WTC11 (cell line): ENCODE results near the gene MT1M. TPM values are rescaled to one million over a fixed set of nuclear protein-coding genes. Genes with fewer than 3 reads are reported as not detected.
"Not testable (repeated sequence)": the region's sequence is repeated elsewhere in the genome, so short reads cannot be mapped to it uniquely, and the experiment has no call there.

Experiments
- ATAC-seq: fragments of 200-7000 bp; cut with Tn5 transposase; 2 replicates; pipeline ENCODE4 v1.10.0; 2021; ENCODE audit warnings: mild to moderate bottlenecking, moderate library complexity
- Bru-seq: library from RNA; stranded (reverse); fragments of 400-500 nt; gene quantifications from one replicate; lab custom pipeline; 2021; lab: Mats Ljungman, UMichigan
- CTCF ChIA-PET: fragments of 300-600 bp; sonication (Branson Sonifier 250); formaldehyde crosslinking; loops from one replicate; lab custom pipeline; 2021; ENCODE audit warnings: antibody characterized with exemption; lab: Charles Lee
- POLR2A ChIA-PET: fragments of 350-600 bp; sonication (Branson Sonifier 250); formaldehyde crosslinking; loops from one replicate; lab custom pipeline; 2021; ENCODE audit warnings: antibody characterized with exemption; lab: Charles Lee
- DNase-seq: peaks from one replicate; pipeline ENCODE4 v3.0.0; 2021; ENCODE audit warnings: low spot score
- H3K27ac Mint-ChIP-seq: 2 replicates; pipeline ENCODE4 v1.8.0; 2021; ENCODE audit warnings: mixed read lengths
- H3K27me3 Mint-ChIP-seq: 2 replicates; pipeline ENCODE4 v1.8.0; 2021; ENCODE audit warnings: low read depth, mild to moderate bottlenecking, moderate library complexity, mixed read lengths
- H3K36me3 Mint-ChIP-seq: 2 replicates; pipeline ENCODE4 v1.8.0; 2021; ENCODE audit warnings: mixed read lengths
- H3K4me1 Mint-ChIP-seq: 2 replicates; pipeline ENCODE4 v1.8.0; 2022; ENCODE audit warnings: mixed read lengths
- H3K4me3 Mint-ChIP-seq: 2 replicates; pipeline ENCODE4 v1.8.0; 2021; ENCODE audit warnings: mild to moderate bottlenecking, moderate library complexity, mixed read lengths
- H3K9me3 Mint-ChIP-seq: 2 replicates; pipeline ENCODE4 v1.8.0; 2021; ENCODE audit warnings: mixed read lengths
- ATF6 ChIP-seq: sonication (generic); formaldehyde crosslinking; IDR thresholded peaks from 2 replicates; pipeline ENCODE4 v1.8.1; 2023; ENCODE audit warnings: mild to moderate bottlenecking, missing genetic modification reagents
- FOXP1 ChIP-seq: sonication (generic); formaldehyde crosslinking; IDR thresholded peaks from 2 replicates; pipeline ENCODE4 v1.8.0; 2022; ENCODE audit warnings: missing genetic modification reagents, mild to moderate bottlenecking, moderate library complexity, borderline replicate concordance
- MLX ChIP-seq: sonication (generic); formaldehyde crosslinking; IDR thresholded peaks from 2 replicates; pipeline ENCODE4 v1.8.1; 2023; ENCODE audit warnings: mild to moderate bottlenecking, missing genetic modification reagents, moderate library complexity
- NR1H2 ChIP-seq: sonication (generic); formaldehyde crosslinking; IDR thresholded peaks from 2 replicates; pipeline ENCODE4 v1.9.0; 2021; ENCODE audit warnings: mild to moderate bottlenecking, moderate library complexity, missing genetic modification reagents
- OVOL2 ChIP-seq: fragments of 250-450 bp; sonication (Bioruptor Pico); IDR thresholded peaks from 2 replicates; pipeline ENCODE4 v1.9.0; 2021; ENCODE audit warnings: mild to moderate bottlenecking, borderline replicate concordance
- ZMAT4 ChIP-seq: fragments of 250-450 bp; sonication (Bioruptor Pico); IDR thresholded peaks from 2 replicates; pipeline ENCODE4 v1.9.0; 2021; ENCODE audit warnings: mild to moderate bottlenecking
- ZNF121 ChIP-seq: sonication (generic); formaldehyde crosslinking; IDR thresholded peaks from 2 replicates; pipeline ENCODE4 v1.8.0; 2023; ENCODE audit warnings: missing genetic modification reagents
- ZNF138 ChIP-seq: sonication (generic); formaldehyde crosslinking; conservative IDR thresholded peaks from 2 replicates; pipeline ENCODE4 v1.8.1; 2022; ENCODE audit warnings: mild to moderate bottlenecking, moderate library complexity, missing genetic modification reagents
- ZNF396 ChIP-seq: fragments of 250-450 bp; sonication (Bioruptor Pico); IDR thresholded peaks from 2 replicates; pipeline ENCODE4 v1.8.0; 2021; ENCODE audit warnings: mild to moderate bottlenecking, moderate library complexity, borderline replicate concordance
- ZNF416 ChIP-seq: fragments of 250-450 bp; sonication (Bioruptor Pico); IDR thresholded peaks from 2 replicates; pipeline ENCODE4 v1.9.0; 2021; ENCODE audit warnings: mild to moderate bottlenecking, inconsistent platforms
- long read RNA-seq, 3 experiments: library from RNA in 1 of 3; library from capped mRNA in 1 of 3; library from polyadenylated mRNA in 1 of 3; unstranded in 2 of 3; stranded (forward) in 1 of 3; transcript quantifications; one replicate each; pipeline ENCODE4 v2.0.0, GENCODE V29; 2021
- total RNA-seq: library from RNA; stranded (reverse); gene quantifications from 3 replicates; pipeline ENCODE4 v1.2.3, GENCODE V29; 2021
- TF ChIP-seq, protein P1 (sequence below): sonication (generic); formaldehyde crosslinking; IDR thresholded peaks from 2 replicates; pipeline ENCODE4 v1.8.0; 2022; ENCODE audit warnings: mild to moderate bottlenecking, missing genetic modification reagents
- TF ChIP-seq, protein P2 (sequence below): sonication (generic); formaldehyde crosslinking; IDR thresholded peaks from 2 replicates; pipeline ENCODE4 v1.8.1; 2022; ENCODE audit warnings: mild to moderate bottlenecking, moderate library complexity, missing genetic modification reagents
- TF ChIP-seq, protein P3 (sequence below): fragments of 250-450 bp; sonication (Bioruptor Pico); IDR thresholded peaks from 2 replicates; pipeline ENCODE4 v1.9.0; 2021; ENCODE audit warnings: moderate library complexity, mild to moderate bottlenecking, inconsistent platforms, borderline replicate concordance
- TF ChIP-seq, protein P4 (sequence below): sonication (generic); formaldehyde crosslinking; conservative IDR thresholded peaks from 2 replicates; pipeline ENCODE4 v1.8.1; 2023; ENCODE audit warnings: mild to moderate bottlenecking, low read depth, missing genetic modification reagents, moderate library complexity

Gene MT1M
- total RNA-seq (4.5 to 4.8 TPM (median 4.7 TPM) in 3 replicates), Bru-seq, nascent RNA (percentile 20 among the genes with signal in this experiment)
- long read RNA-seq, experiment 1, partial matches to known transcripts = 0 of 3 reads
- long read RNA-seq, experiment 1, other reads (novel, unspliced or antisense) = 0 of 3 reads
- long read RNA-seq, experiment 2, transcript MT1M-201 (3 exons, 829 nt) = major isoform, 10 of 11 reads
- long read RNA-seq, experiment 2, partial matches to known transcripts = 0 of 11 reads
- long read RNA-seq, experiment 2, other reads (novel, unspliced or antisense) = 1 of 11 reads
- long read RNA-seq, experiment 3 = 0 reads

GRCh38 chr16:56632156-56632847 is at the start of gene MT1M:
Gene MT1M (plus strand): TSS chr16:56632659. CDS start chr16:56632732, 73 bp downstream.
- Mint-ChIP-seq H3K4me3 (peak within 1 kb of the TSS; percentile 72), H3K9me3 (no peaks in the 10 kb centered on the region)
- peak; percentile 61 for ATAC-seq
- TF ChIP-seq MLX (no peak), ATF6 (no peak), ZNF138 (CRISPR knock-in tag) (no peak), FOXP1 (CRISPR knock-in tag) (no peak), ZNF396 (CRISPR knock-in tag) (no peak), ZNF416 (CRISPR knock-in tag) (peak; percentile 86; the same call in 1 of the 2 replicates), ZMAT4 (CRISPR knock-in tag) (no peak), NR1H2 (CRISPR knock-in tag) (no peak)
- TF ChIP-seq, protein P1, sequence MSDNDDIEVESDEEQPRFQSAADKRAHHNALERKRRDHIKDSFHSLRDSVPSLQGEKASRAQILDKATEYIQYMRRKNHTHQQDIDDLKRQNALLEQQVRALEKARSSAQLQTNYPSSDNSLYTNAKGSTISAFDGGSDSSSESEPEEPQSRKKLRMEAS (CRISPR knock-in tag) = 0 out of 2 replicates have a peak, but pooled peaks have one; percentile 23
- TF ChIP-seq, protein P2, sequence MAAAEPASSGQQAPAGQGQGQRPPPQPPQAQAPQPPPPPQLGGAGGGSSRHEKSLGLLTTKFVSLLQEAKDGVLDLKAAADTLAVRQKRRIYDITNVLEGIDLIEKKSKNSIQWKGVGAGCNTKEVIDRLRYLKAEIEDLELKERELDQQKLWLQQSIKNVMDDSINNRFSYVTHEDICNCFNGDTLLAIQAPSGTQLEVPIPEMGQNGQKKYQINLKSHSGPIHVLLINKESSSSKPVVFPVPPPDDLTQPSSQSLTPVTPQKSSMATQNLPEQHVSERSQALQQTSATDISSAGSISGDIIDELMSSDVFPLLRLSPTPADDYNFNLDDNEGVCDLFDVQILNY (CRISPR knock-in tag) = no peak
- TF ChIP-seq, all 79 proteins: peak for 2
- H3K27me3 Mint-ChIP-seq = peaks cover 100% of the 10 kb centered on the region
- ChIA-PET CTCF (interaction anchor here (1.0 kb wide), 1 partner anchor 15 kb away, joined by 3 read pairs; no protein-coding TSS in a partner anchor), POLR2A (interaction anchor here (0.5 to 0.6 kb wide), 2 partner anchors 16 to 24 kb away, joined by 3 to 4 read pairs; partner anchors contain the start of gene MT2A)
- no peak within 1 kb of the TSS for H3K27ac Mint-ChIP-seq
- peaks cover 26% of the 10 kb centered on the region for H3K4me1 Mint-ChIP-seq
- peaks cover 6% of the 10 kb centered on the region; the same call in 1 of the 2 replicates for H3K36me3 Mint-ChIP-seq
- peak; percentile 63 for DNase-seq

DNA sequence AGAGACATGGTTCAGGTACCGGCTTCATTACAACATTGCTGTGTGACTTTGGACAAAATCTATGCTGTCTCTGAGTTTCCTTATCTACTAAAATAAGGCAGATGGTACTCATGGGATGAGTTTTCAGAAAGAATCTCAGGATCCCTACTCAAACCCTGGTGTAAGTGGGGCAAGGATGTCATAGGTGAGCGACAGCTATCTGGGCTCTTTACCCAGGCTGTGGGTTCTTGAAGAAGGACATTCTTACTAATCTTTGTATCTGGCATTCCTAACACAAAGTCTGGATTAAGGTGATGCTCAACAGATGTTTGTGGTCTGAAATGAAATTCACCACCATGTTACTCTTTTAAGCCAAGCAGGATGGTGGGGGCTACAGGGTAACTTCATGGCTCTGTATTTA is 49.5 kb upstream of the MT1M start:
- DNase-seq, H3K4me1 Mint-ChIP-seq, H3K36me3 Mint-ChIP-seq, H3K27ac Mint-ChIP-seq, H3K4me3 Mint-ChIP-seq, H3K9me3 Mint-ChIP-seq, POLR2A ChIA-PET, ATAC-seq: not testable (repeated sequence)
- CTCF ChIA-PET = interaction anchor here (1.3 to 2.8 kb wide), 3 partner anchors 18 to 119 kb away, joined by 3 to 13 read pairs (median 11); no protein-coding TSS in a partner anchor
- H3K27me3 Mint-ChIP-seq = peaks cover 24% of the 10 kb centered on the region

GRCh38 chr16:56583351-56584168 is 48.9 kb upstream of the MT1M start:
- peaks cover 31% of the 10 kb centered on the region for H3K27me3 Mint-ChIP-seq
- ChIA-PET CTCF (interaction anchor here (1.3 to 2.8 kb wide), 3 partner anchors 17 to 118 kb away, joined by 3 to 13 read pairs (median 11); no protein-coding TSS in a partner anchor), POLR2A (no interaction called here)
- no peak overlapping the region for H3K27ac Mint-ChIP-seq
- H3K4me3 Mint-ChIP-seq = no peak overlapping the region
- H3K9me3 Mint-ChIP-seq = no peaks in the 10 kb centered on the region
- H3K4me1 Mint-ChIP-seq = peaks cover 7% of the 10 kb centered on the region; the same call in 1 of the 2 replicates
- ATAC-seq (no peak), DNase-seq (no peak)
- no peaks in the 10 kb centered on the region for H3K36me3 Mint-ChIP-seq
- TF ChIP-seq, protein P3, sequence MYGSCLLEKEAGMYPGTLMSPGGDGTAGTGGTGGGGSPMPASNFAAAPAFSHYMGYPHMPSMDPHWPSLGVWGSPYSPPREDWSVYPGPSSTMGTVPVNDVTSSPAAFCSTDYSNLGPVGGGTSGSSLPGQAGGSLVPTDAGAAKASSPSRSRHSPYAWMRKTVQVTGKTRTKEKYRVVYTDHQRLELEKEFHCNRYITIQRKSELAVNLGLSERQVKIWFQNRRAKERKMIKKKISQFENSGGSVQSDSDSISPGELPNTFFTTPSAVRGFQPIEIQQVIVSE (CRISPR knock-in tag) = no peak
- no peak for TF ChIP-seq ZNF121 (CRISPR knock-in tag)
- TF ChIP-seq, protein P4, sequence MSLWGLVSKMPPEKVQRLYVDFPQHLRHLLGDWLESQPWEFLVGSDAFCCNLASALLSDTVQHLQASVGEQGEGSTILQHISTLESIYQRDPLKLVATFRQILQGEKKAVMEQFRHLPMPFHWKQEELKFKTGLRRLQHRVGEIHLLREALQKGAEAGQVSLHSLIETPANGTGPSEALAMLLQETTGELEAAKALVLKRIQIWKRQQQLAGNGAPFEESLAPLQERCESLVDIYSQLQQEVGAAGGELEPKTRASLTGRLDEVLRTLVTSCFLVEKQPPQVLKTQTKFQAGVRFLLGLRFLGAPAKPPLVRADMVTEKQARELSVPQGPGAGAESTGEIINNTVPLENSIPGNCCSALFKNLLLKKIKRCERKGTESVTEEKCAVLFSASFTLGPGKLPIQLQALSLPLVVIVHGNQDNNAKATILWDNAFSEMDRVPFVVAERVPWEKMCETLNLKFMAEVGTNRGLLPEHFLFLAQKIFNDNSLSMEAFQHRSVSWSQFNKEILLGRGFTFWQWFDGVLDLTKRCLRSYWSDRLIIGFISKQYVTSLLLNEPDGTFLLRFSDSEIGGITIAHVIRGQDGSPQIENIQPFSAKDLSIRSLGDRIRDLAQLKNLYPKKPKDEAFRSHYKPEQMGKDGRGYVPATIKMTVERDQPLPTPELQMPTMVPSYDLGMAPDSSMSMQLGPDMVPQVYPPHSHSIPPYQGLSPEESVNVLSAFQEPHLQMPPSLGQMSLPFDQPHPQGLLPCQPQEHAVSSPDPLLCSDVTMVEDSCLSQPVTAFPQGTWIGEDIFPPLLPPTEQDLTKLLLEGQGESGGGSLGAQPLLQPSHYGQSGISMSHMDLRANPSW = no peak
- no peak for TF ChIP-seq MLX
- TF ChIP-seq ZNF416 (CRISPR knock-in tag) = no peak
- no peak for TF ChIP-seq ATF6
- no peak for TF ChIP-seq OVOL2
